GM19193 (cell line): Measurements from ENCODE around the gene HRAS.
A peak's percentile ranks its signal among the peaks of the same experiment; 100 is the strongest.

Source experiments
- POLR2A ChIP-seq: IDR thresholded peaks from 4 replicates; pipeline ENCODE4 v1.6.1; 2011; ENCODE audit not compliant: insufficient read depth, insufficient read length; ENCODE audit errors: extremely low read depth

Gene HRAS

DNA sequence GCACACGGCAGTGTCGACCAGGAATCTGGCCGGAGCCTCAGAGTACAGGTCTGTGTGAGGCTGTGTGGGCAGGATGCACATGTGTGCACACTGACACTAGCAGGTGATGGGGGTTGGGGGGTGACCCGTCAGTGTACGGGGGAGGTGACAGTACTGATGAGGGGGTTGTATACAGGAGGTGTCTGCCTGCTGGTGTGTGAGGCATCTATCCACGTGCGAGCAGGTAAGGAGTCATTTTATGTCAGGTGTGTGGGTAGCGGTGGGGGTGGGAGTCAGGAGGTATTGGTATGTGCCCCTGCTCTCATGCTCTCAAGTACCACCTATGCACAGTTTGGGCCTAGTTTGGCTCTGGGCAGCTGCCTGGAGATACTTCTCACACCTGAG, 36.4 kb upstream of the HRAS start:
- TF ChIP-seq POLR2A = no peak

DNA sequence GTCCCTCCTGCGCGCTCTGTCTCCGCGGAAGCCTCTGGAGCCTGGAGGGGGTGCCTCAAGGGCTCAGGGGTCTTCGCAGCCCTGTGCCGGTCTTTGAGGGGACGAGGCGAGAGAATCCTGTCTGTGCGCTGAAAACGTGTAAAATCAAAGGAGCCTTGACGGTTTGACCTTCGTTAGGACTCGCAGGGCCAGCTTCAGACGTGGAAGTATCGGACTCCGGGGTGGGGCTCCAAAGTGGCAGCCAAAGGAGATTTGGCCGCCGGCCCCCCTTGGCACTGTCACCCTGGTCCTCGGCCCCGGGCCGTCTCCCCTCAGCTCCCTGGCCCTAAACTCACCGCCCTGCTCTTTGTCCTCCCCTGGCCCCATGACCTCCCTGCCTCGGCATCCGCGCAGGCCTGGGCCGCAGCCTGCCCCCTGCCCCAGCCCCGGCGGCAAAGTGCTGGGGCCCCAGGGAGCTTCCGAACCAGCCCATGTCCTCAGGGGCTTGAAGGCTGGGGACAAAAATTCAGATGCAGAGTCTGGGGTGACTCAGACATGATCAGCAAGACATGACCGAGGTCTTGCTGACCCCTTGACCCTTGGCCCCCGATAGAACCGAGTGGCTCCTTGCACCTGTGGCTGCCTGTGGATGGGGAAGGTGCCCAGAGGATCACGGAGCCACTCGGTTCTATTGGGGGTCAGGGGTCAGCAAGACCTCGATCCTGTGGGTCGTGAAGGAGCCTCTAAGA, 33.9 kb upstream of the HRAS start:
- no peak for TF ChIP-seq POLR2A

GRCh38 chr11:568306-569157, 33.2 kb upstream of the HRAS start:
- peak; percentile 67 for TF ChIP-seq POLR2A

GRCh38 chr11:567629-568292, 32.4 kb upstream of the HRAS start:
- TF ChIP-seq POLR2A = no peak

GRCh38 chr11:567011-567628, 31.7 kb upstream of the HRAS start:
- TF ChIP-seq POLR2A = no peak

DNA sequence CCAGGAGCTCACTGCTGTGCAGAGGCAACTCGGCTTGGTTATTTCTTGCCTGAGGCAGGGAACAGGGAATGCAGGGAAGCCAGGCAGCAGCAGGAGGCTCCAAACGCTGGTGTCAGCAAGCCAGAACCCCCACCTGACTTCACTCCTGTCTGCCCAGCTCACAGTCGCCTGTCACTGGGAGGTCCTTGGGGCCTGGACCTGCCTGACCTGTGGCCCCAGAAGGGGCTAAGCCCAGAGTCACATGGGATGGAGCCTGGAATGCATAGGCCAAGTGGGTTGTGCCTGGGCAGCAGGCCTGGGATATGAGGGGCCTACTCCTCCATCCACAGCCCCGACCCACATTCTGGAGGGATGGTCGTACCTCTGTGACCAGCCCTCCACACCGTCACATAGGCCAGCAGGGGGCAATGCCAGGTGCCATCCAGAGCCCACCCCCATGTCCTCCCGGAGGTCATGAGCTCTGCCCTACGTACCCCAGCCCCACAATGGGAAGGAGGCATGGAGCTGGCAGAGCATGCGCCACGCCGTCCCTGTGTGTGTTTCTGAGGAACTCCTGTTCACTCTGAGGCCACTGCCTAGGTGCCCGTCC, 30.6 kb upstream of the HRAS start:
- no peak for TF ChIP-seq POLR2A

GRCh38 chr11:563812-564578, 28.6 kb upstream of the HRAS start:
- TF ChIP-seq POLR2A = no peak

- TF ChIP-seq POLR2A = no peak
Measured at GRCh38 chr11:563066-563811, 27.9 kb upstream of the HRAS start.

DNA sequence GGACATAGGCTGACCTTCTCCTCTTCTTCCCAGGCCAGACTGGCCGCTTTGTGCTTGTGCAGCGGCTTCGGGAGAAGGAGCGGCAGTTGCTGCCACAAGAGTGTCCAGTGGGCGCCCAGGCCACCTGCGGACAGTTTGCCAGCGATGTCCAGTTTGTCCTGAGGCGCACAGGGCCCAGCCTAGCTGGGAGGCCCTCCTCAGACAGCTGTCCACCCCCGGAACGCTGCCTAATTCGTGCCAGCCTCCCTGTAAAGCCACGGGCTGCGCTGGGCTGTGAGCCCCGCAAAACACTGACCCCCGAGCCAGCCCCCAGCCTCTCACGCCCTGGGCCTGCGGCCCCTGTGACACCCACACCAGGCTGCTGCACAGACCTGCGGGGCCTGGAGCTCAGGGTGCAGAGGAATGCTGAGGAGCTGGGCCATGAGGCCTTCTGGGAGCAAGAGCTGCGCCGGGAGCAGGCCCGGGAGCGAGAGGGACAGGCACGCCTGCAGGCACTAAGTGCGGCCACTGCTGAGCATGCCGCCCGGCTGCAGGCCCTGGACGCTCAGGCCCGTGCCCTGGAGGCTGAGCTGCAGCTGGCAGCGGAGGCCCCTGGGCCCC, 26.8 kb upstream of the HRAS start:
- no peak for TF ChIP-seq POLR2A

DNA sequence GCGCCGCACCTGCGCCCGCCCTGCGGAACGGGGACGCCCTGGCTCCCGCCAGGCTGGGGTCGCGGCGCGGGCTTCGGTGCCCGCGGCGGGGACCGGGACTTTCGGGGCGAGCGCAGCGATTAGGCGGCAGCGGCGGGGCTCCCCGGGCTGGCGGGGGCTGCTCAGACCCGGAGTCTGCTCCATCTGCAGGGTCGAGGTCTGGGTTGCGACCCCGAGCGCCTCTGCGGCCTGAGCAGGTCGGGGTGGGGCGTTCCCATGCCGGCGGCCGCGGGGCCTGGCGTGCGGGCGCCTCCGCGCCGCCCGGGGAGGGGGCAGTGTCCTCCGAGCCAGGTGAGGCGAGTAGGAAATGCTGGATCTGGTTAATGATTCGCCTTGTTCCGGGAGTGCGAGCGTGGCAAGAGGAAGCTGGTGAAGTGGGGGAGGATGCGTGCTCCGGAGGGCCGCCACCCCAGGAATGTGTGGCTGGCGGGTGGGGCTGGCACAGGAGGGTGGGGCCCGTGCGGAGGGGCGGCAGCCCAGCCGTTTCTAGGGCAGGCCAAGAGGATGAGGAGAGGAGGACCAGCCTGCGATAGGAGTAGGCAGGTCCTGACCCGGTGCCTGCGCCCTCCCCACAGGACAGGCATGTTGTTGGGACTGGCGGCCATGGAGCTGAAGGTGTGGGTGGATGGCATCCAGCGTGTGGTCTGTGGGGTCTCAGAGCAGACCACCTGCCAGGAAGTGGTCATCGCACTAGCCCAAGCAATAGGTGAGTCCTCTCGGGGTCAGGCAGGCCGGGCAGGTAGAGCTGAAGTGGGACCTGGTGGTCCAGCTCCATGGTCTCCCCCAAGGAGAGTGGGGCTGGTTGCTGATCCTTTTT, 26.0 kb upstream of the HRAS start:
- TF ChIP-seq POLR2A = no peak

DNA sequence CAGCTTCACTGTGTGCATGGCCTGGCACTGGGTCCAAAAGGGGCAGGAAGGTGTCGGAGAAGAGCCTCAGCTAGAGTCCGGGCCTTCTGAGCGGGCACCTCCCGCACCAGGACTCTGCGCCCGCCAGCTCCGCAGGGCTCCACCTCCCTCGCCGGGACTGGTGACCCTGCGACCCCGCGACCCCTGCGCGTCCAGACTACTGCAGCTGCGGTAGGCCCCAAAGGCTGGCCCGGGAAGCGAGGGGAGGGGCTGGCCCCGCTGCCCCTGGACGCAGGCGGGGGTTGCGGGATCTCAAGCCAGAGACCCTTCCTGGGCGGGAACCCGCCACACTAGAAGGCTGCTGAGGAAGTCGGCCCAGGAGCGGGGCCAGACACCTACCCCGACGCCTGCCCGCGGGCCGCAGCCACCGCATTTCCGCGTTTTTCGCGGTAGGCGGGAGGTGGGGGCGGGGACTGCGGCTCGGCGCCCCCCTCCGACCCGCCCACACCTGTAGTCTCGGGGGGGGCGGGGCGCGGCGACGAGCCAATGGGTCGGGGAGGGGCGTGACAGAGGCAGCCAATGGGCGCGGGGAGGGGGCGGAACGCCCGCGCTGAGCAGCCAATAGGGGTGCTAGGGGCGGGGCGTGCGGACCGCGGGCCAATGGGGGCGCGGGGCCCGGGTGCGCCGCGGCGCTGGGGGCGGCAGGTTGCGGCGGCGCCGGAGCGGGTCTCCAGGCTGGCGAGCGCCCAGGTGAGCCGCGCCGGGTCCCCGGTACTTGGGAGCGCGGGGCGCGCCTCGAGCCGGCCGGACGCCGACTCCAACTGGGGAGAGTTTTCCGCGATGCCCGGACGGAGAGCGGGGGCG, 25.1 kb upstream of the HRAS start, which contains the start of the genes LMNTD2 and RASSF7:
LMNTD2 (minus strand) TSS at position 434 of the 843 bp plus-strand sequence; CDS start at position 412, 22 bp downstream.
RASSF7 (plus strand) TSS at position 666 of the 843 bp plus-strand sequence. CDS start 799 bp downstream, outside the sequence.
- TF ChIP-seq POLR2A = peak; percentile 72
